Endothelial cell of umbilical vein (primary cell): ENCODE data around the gene CCDC197.

Experiments used
- CTCF ChIP-seq, 2 donors: IDR thresholded peaks; 1 replicate in 1 of 2; 2 replicates in 1 of 2; pipeline ENCODE4 v1.5.1; 2011; ENCODE audit warnings: low read length in 2 of 2, mild to moderate bottlenecking in 2 of 2, moderate library complexity in 2 of 2, control low read depth in 1 of 2, inconsistent platforms in 1 of 2, low read depth in 1 of 2; ENCODE audit not compliant: insufficient read depth in 1 of 2; ENCODE audit errors: extremely low read depth in 1 of 2
- POLR2A ChIP-seq: IDR thresholded peaks from 2 replicates; pipeline ENCODE4 v1.6.1; 2012; ENCODE audit warnings: low read depth, mild to moderate bottlenecking, control low read depth, low read length
- POLR2AphosphoS5 ChIP-seq: IDR thresholded peaks from 2 replicates; pipeline ENCODE4 v1.6.1; 2012; ENCODE audit warnings: low read depth, mild to moderate bottlenecking, control low read depth, low read length, moderate library complexity; ENCODE audit not compliant: insufficient read depth

- TF ChIP-seq POLR2A (no peak), CTCF (IDR thresholded peaks at IDR 0.05; ENCODE audit: extremely low read depth in 1 of 2, insufficient read depth in 1 of 2, low read depth in 1 of 2, low read length in 2 of 2) (no peak), POLR2AphosphoS5 (no peak)
Measured at GRCh38 chr14:94054936-94055335, 57.8 kb downstream of the CCDC197 start.
